Loucy (cell line): ENCODE measurements around the gene PRMT9.

Experiments
- H2AFZ ChIP-seq: fragments of 200-600 bp; sonication (generic); 2 replicates; pipeline ENCODE4 v1.6.0; 2016; ENCODE audit warnings: antibody characterized with exemption, mild to moderate bottlenecking, low read length, moderate library complexity
- H3F3A ChIP-seq: fragments of 200-600 bp; 2 replicates; pipeline ENCODE4 v1.6.0; 2016; ENCODE audit warnings: antibody characterized with exemption, low read depth, mild to moderate bottlenecking
- H3K27me3 ChIP-seq: fragments of 200-600 bp; sonication (generic); 2 replicates; pipeline ENCODE4 v1.6.1; 2014; ENCODE audit warnings: low read length, mild to moderate bottlenecking; ENCODE audit not compliant: insufficient read depth, poor library complexity, severe bottlenecking
- H3K36me3 ChIP-seq: fragments of 200-600 bp; sonication (generic); 2 replicates; pipeline ENCODE4 v1.6.1; 2016; ENCODE audit warnings: low read length; ENCODE audit not compliant: insufficient read depth
- H3K4me1 ChIP-seq: fragments of 200-600 bp; sonication (generic); 2 replicates; pipeline ENCODE4 v1.5.1; 2014; ENCODE audit warnings: low read length, mild to moderate bottlenecking; ENCODE audit not compliant: insufficient read depth, poor library complexity, severe bottlenecking
- H3K4me2 ChIP-seq: fragments of 200-600 bp; sonication (generic); 2 replicates; pipeline ENCODE4 v1.6.0; 2014; ENCODE audit warnings: antibody characterized with exemption, low read length, low read depth, mild to moderate bottlenecking; ENCODE audit not compliant: poor library complexity, severe bottlenecking
- H3K4me3 ChIP-seq: fragments of 200-600 bp; sonication (generic); 2 replicates; pipeline ENCODE4 v1.5.1; 2014; ENCODE audit warnings: low read length, mild to moderate bottlenecking, mixed read lengths; ENCODE audit not compliant: poor library complexity, severe bottlenecking
- H3K79me2 ChIP-seq: fragments of 200-600 bp; sonication (generic); 2 replicates; pipeline ENCODE4 v1.6.1; 2014; ENCODE audit warnings: low read length; ENCODE audit not compliant: insufficient read depth
- H3K9ac ChIP-seq: fragments of 200-600 bp; sonication (generic); 2 replicates; pipeline ENCODE4 v1.6.0; 2014; ENCODE audit warnings: mild to moderate bottlenecking, low read depth, low read length, moderate library complexity; ENCODE audit not compliant: poor library complexity, severe bottlenecking
- H3K9me2 ChIP-seq: fragments of 200-600 bp; sonication (generic); replicated peaks from 2 replicates; pipeline ENCODE4 v1.6.1; 2016; ENCODE audit warnings: low read depth, low read length, mixed read lengths
- H3K9me3 ChIP-seq: fragments of 200-600 bp; sonication (generic); 2 replicates; pipeline ENCODE4 v1.6.1; 2014; ENCODE audit warnings: mild to moderate bottlenecking, antibody characterized with exemption, low read length, low read depth; ENCODE audit not compliant: insufficient read depth
- H4K20me1 ChIP-seq: fragments of 200-600 bp; sonication (generic); 2 replicates; pipeline ENCODE4 v1.6.0; 2014; ENCODE audit warnings: antibody characterized with exemption, low read length, mild to moderate bottlenecking; ENCODE audit not compliant: insufficient read depth, poor library complexity, severe bottlenecking
- EZH2phosphoT487 ChIP-seq: fragments of 200-600 bp; IDR thresholded peaks from 2 replicates; pipeline ENCODE4 v1.6.1; 2018; ENCODE audit warnings: antibody characterized with exemption, mild to moderate bottlenecking, moderate library complexity, borderline replicate concordance
- TF ChIP-seq, protein P1 (sequence below): fragments of 200-600 bp; sonication (generic); conservative IDR thresholded peaks from 2 replicates; pipeline ENCODE4 v1.5.1; 2014; ENCODE audit warnings: mild to moderate bottlenecking, antibody characterized with exemption, low read length

Gene PRMT9

DNA sequence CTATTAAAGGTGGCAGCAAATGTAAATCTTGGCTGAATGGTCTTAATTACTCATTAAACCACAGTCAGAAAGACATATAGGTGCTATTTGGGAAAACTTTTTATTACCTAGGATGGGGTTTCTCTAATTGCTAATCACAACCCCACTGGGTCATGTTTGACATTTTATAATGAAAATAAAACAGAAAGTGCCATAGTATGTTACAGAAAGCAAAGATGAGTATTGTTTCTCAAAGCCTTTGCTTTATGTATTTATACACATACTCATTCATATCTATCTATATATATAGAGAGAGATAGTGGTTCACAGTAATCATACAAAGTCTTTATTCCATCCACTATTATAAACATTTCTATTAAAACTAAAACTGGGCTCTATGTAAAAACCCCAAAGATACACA is 48.6 kb downstream of the PRMT9 start:
- Histone ChIP-seq H3K27me3 (no peaks in the 10 kb centered on the region), H3K4me3 (no peak overlapping the region), H3K9ac (no peak overlapping the region), H3K9me3 (no peaks in the 10 kb centered on the region), H3K9me2 (no peaks in the 10 kb centered on the region), H4K20me1 (no peaks in the 10 kb centered on the region), H3K79me2 (no peaks in the 10 kb centered on the region), H3K36me3 (peaks cover 73% of the 10 kb centered on the region), H3K4me2 (no peak overlapping the region), H3K4me1 (no peaks in the 10 kb centered on the region), H2AFZ (no peak overlapping the region), H3F3A (no peaks in the 10 kb centered on the region; the same call in 1 of the 2 replicates)
- no peak for TF ChIP-seq EZH2phosphoT487
- TF ChIP-seq, protein P1, sequence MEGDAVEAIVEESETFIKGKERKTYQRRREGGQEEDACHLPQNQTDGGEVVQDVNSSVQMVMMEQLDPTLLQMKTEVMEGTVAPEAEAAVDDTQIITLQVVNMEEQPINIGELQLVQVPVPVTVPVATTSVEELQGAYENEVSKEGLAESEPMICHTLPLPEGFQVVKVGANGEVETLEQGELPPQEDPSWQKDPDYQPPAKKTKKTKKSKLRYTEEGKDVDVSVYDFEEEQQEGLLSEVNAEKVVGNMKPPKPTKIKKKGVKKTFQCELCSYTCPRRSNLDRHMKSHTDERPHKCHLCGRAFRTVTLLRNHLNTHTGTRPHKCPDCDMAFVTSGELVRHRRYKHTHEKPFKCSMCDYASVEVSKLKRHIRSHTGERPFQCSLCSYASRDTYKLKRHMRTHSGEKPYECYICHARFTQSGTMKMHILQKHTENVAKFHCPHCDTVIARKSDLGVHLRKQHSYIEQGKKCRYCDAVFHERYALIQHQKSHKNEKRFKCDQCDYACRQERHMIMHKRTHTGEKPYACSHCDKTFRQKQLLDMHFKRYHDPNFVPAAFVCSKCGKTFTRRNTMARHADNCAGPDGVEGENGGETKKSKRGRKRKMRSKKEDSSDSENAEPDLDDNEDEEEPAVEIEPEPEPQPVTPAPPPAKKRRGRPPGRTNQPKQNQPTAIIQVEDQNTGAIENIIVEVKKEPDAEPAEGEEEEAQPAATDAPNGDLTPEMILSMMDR: no peak

DNA sequence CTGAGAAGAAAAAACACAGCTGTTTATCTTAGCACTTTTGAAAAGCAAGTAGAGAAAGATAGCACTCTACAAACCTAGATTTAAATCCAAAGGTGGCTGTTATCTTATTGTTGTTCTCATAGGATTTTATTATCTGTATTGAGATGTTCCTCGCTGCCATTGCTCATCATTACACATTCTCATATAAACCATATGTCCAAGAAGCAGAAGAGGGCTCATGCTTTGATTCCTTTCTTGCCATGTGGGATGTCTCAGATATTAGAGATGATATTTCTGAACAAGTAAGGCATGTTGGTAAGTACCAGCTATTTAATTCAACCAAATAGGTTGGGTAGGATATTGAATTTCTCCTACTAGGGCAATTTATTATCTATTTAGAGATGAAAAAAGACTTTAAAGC is 50.3 kb downstream of the PRMT9 start:
- peaks cover 81% of the 10 kb centered on the region for H3K36me3 ChIP-seq
- no peaks in the 10 kb centered on the region for H3K9me2 ChIP-seq
- no peak for TF ChIP-seq EZH2phosphoT487
- TF ChIP-seq, protein P1: no peak

DNA sequence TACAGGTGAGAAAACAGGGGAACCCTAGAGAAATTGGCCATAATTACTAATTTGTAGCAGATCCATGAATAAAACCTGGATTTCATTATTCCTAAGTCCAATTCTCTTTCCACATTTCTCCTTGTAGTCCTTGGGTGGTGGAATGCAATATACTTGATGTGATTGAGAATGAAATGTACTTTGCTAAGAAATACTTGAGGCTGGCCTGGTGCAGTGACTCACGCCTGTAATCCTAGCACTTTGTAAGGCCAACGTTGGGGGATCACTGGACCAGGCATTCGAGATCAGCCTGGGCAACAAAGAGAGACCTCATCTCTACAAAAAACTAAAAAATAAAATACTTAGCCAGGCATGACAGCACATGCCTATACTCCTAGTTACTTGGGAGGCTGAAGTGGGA is 50.9 kb downstream of the PRMT9 start:
- Histone ChIP-seq H2AFZ (no peak overlapping the region), H3K9me2 (no peaks in the 10 kb centered on the region), H3K79me2 (no peaks in the 10 kb centered on the region), H3K36me3 (peaks cover 85% of the 10 kb centered on the region), H3K27me3 (no peaks in the 10 kb centered on the region), H3K4me2 (no peak overlapping the region), H3K4me3 (no peak overlapping the region), H4K20me1 (no peaks in the 10 kb centered on the region), H3K9me3 (no peaks in the 10 kb centered on the region), H3K4me1 (no peaks in the 10 kb centered on the region), H3K9ac (no peak overlapping the region), H3F3A (no peaks in the 10 kb centered on the region; the same call in 1 of the 2 replicates)
- TF ChIP-seq EZH2phosphoT487: no peak
- TF ChIP-seq, protein P1: no peak

More for the DNA sequence above, 50.3 kb downstream of the PRMT9 start:
- Histone ChIP-seq H3K4me1 (no peaks in the 10 kb centered on the region), H4K20me1 (no peaks in the 10 kb centered on the region), H3K79me2 (no peaks in the 10 kb centered on the region), H3K9ac (no peak overlapping the region), H3K9me3 (no peaks in the 10 kb centered on the region), H2AFZ (no peak overlapping the region), H3K27me3 (no peaks in the 10 kb centered on the region), H3F3A (no peaks in the 10 kb centered on the region; the same call in 1 of the 2 replicates), H3K4me2 (no peak overlapping the region), H3K4me3 (no peak overlapping the region)
